BLaER1 treated with 17β-estradiol and CSF1 and Interleukin-3, amounts not matched to agents 10 nM and 100 nM (cell line): ENCODE results near the gene MED10.

Source experiments
- H3K27ac ChIP-seq, 11 experiments: shearing (Covaris generic); formaldehyde crosslinking; 2 replicates each; pipeline ENCODE4 v1.8.1; 2022
- H3K27me3 ChIP-seq, 11 experiments: shearing (Covaris generic); formaldehyde crosslinking; 2 replicates each; pipeline ENCODE4 v1.8.1; 2022
- H3K36me3 ChIP-seq, 11 experiments: shearing (Covaris generic); formaldehyde crosslinking; 2 replicates each; pipeline ENCODE4 v1.8.1; 2022
- H3K4me1 ChIP-seq, 10 experiments: shearing (Covaris generic); formaldehyde crosslinking; 2 replicates each; pipeline ENCODE4 v1.8.1; 2022
- H3K4me2 ChIP-seq, 11 experiments: shearing (Covaris generic); formaldehyde crosslinking; 2 replicates each; pipeline ENCODE4 v1.8.1; 2022
- H3K4me3 ChIP-seq, 10 experiments: shearing (Covaris generic); formaldehyde crosslinking; 2 replicates each; pipeline ENCODE4 v1.8.1; 2022
- H3K9ac ChIP-seq, 11 experiments: shearing (Covaris generic); formaldehyde crosslinking; 2 replicates each; pipeline ENCODE4 v1.8.1; 2022
- H3K9me3 ChIP-seq, 11 experiments: shearing (Covaris generic); formaldehyde crosslinking; replicated peaks in 1 of 11; 2 replicates each; pipeline ENCODE4 v1.8.1; 2022
- H4K20me1 ChIP-seq, 11 experiments: shearing (Covaris generic); formaldehyde crosslinking; 2 replicates each; pipeline ENCODE4 v1.8.1; 2022
- Cebpa-rat ChIP-seq, 11 experiments: shearing (Covaris generic); IDR thresholded peaks; 2 replicates each; pipeline ENCODE4 v1.8.1; 2022

MED10 gene

GRCh38 chr5:6338871-6339270, 39.5 kb downstream of the MED10 start:
- no peaks in the 10 kb centered on the region; a peak in 2 of 22 replicates for H4K20me1 ChIP-seq
- H3K4me1 ChIP-seq, result no peaks in the 10 kb centered on the region
- no peak overlapping the region for H3K9ac ChIP-seq
- no peaks in the 10 kb centered on the region for H3K27me3 ChIP-seq
- no peak for TF ChIP-seq Cebpa-rat (IDR thresholded peaks at IDR 0.05)
- H3K9me3 ChIP-seq, result no peaks in the 10 kb centered on the region
- no peak overlapping the region for H3K4me3 ChIP-seq
- no peaks in the 10 kb centered on the region for H3K36me3 ChIP-seq
- H3K27ac ChIP-seq, result no peak overlapping the region
- H3K4me2 ChIP-seq, result no peak overlapping the region

- no peak overlapping the region for H3K4me2 ChIP-seq
These were observed 40.2 kb downstream of the MED10 start for GRCh38 chr5:6338135-6338534.

GRCh38 chr5:6333182-6333905, 45.0 kb downstream of the MED10 start:
- Histone ChIP-seq H3K4me3 (no peak overlapping the region), H3K9me3 (peaks cover 14 to 28% (median 23%) of the 10 kb centered on the region in 11 experiments), H4K20me1 (no peaks in the 10 kb centered on the region), H3K4me1 (no peaks in the 10 kb centered on the region), H3K36me3 (no peaks in the 10 kb centered on the region; a peak in 1 of 22 replicates), H3K9ac (no peak overlapping the region), H3K27ac (no peak overlapping the region), H3K27me3 (no peaks in the 10 kb centered on the region), H3K4me2 (no peak overlapping the region)
- no peak for TF ChIP-seq Cebpa-rat (IDR thresholded peaks at IDR 0.05)

More at GRCh38 chr5:6338135-6338534, 40.2 kb downstream of the MED10 start:
- Histone ChIP-seq H3K4me3 (no peak overlapping the region), H4K20me1 (no peaks in the 10 kb centered on the region; a peak in 2 of 22 replicates), H3K27me3 (no peaks in the 10 kb centered on the region), H3K9ac (no peak overlapping the region), H3K36me3 (no peaks in the 10 kb centered on the region), H3K27ac (no peak overlapping the region), H3K4me1 (no peaks in the 10 kb centered on the region), H3K9me3 (no peaks in the 10 kb centered on the region)
- TF ChIP-seq Cebpa-rat (IDR thresholded peaks at IDR 0.05), result no peak

- no peaks in the 10 kb centered on the region; a peak in 1 of 22 replicates for H4K20me1 ChIP-seq
- no peak overlapping the region for H3K4me3 ChIP-seq
- no peaks in the 10 kb centered on the region for H3K4me1 ChIP-seq
- TF ChIP-seq Cebpa-rat (IDR thresholded peaks at IDR 0.05), result no peak
- H3K36me3 ChIP-seq, result no peaks in the 10 kb centered on the region; a peak in 1 of 22 replicates
- H3K27ac ChIP-seq, result no peak overlapping the region
- H3K4me2 ChIP-seq, result no peak overlapping the region
- H3K27me3 ChIP-seq, result no peaks in the 10 kb centered on the region
- H3K9me3 ChIP-seq, result peaks cover 14 to 28% (median 23%) of the 10 kb centered on the region in 11 experiments
- no peak overlapping the region for H3K9ac ChIP-seq
These were observed 50.2 kb downstream of the MED10 start for GRCh38 chr5:6328173-6328572.

GRCh38 chr5:6326776-6327175, 51.6 kb downstream of the MED10 start:
- H3K27me3 ChIP-seq, result no peaks in the 10 kb centered on the region
- H3K27ac ChIP-seq, result no peak overlapping the region
- no peaks in the 10 kb centered on the region for H3K4me1 ChIP-seq
- no peak for TF ChIP-seq Cebpa-rat (IDR thresholded peaks at IDR 0.05)
- no peaks in the 10 kb centered on the region; a peak in 1 of 22 replicates for H3K36me3 ChIP-seq
- no peak overlapping the region for H3K9ac ChIP-seq
- no peak overlapping the region for H3K4me3 ChIP-seq
- peaks cover 14 to 28% (median 23%) of the 10 kb centered on the region in 11 experiments for H3K9me3 ChIP-seq
- H4K20me1 ChIP-seq, result no peaks in the 10 kb centered on the region; a peak in 1 of 22 replicates
- no peak overlapping the region for H3K4me2 ChIP-seq

- no peaks in the 10 kb centered on the region for H3K36me3 ChIP-seq
- H3K27ac ChIP-seq, result no peak overlapping the region
- H4K20me1 ChIP-seq, result no peaks in the 10 kb centered on the region; a peak in 1 of 22 replicates
- no peaks in the 10 kb centered on the region for H3K27me3 ChIP-seq
- no peak for TF ChIP-seq Cebpa-rat (IDR thresholded peaks at IDR 0.05)
- H3K4me3 ChIP-seq, result no peak overlapping the region
- H3K9ac ChIP-seq, result no peak overlapping the region
- no peaks in the 10 kb centered on the region for H3K4me1 ChIP-seq
- H3K4me2 ChIP-seq, result no peak overlapping the region
- 0 out of 22 replicates have a peak, but pooled peaks cover 0 to 6% (median 0%) of the 10 kb centered on the region in 11 experiments for H3K9me3 ChIP-seq
These were observed 56.1 kb downstream of the MED10 start for GRCh38 chr5:6322163-6322713.
